Fibroblast of lung (primary cell): ENCODE measurements around the gene STXBP5. TPM values are rescaled to one million over a fixed set of nuclear protein-coding genes. Genes with fewer than 3 reads are reported as not detected.

Experiments
- DNase-seq, 2 donors: peaks; one replicate each; pipeline versions ENCODE4 v3.0.0 to v3.0.0-alpha.2; 2010; ENCODE audit warnings: low read depth in 2 of 2
- H2AFZ ChIP-seq: 2 replicates; pipeline ENCODE4 v1.5.1; 2012; ENCODE audit warnings: low read length, control low read depth, inconsistent platforms
- H3K27ac ChIP-seq: 2 replicates; pipeline ENCODE4 v1.5.1; 2011; ENCODE audit warnings: low read length, control low read depth; ENCODE audit not compliant: insufficient read depth
- H3K27me3 ChIP-seq: 2 replicates; pipeline ENCODE4 v1.5.1; 2011; ENCODE audit warnings: mild to moderate bottlenecking, low read length; ENCODE audit not compliant: control insufficient read depth, insufficient read depth
- H3K36me3 ChIP-seq: 2 replicates; pipeline ENCODE4 v1.5.1; 2011; ENCODE audit warnings: low read length; ENCODE audit not compliant: control insufficient read depth, insufficient read depth
- H3K4me1 ChIP-seq: 2 replicates; pipeline ENCODE4 v1.5.1; 2011; ENCODE audit warnings: low read length; ENCODE audit not compliant: control insufficient read depth, insufficient read depth; ENCODE audit errors: extremely low read depth
- H3K4me2 ChIP-seq: 2 replicates; pipeline ENCODE4 v1.5.1; 2011; ENCODE audit warnings: low read length, control low read depth; ENCODE audit not compliant: insufficient read depth; ENCODE audit errors: extremely low read depth
- H3K4me3 ChIP-seq, 4 experiments: fragments of 200-600 bp in 1 of 4; sonication (generic) in 1 of 4; replicated peaks in 1 of 4; 2 replicates each; pipeline ENCODE4 v1.5.1; 2011 to 2016; ENCODE audit warnings: low read length in 4 of 4, low read depth in 3 of 4, mild to moderate bottlenecking in 3 of 4, control low read depth in 2 of 4, inconsistent platforms in 1 of 4, mixed read lengths in 1 of 4; ENCODE audit not compliant: insufficient read depth in 1 of 4; ENCODE audit errors: control extremely low read depth in 1 of 4
- H3K79me2 ChIP-seq: 2 replicates; pipeline ENCODE4 v1.5.1; 2012; ENCODE audit warnings: mild to moderate bottlenecking, low read length, inconsistent platforms; ENCODE audit not compliant: control insufficient read depth, insufficient read depth
- H3K9ac ChIP-seq: 2 replicates; pipeline ENCODE4 v1.5.1; 2011; ENCODE audit warnings: mild to moderate bottlenecking, low read length, control low read depth; ENCODE audit not compliant: insufficient read depth
- H3K9me3 ChIP-seq: 2 replicates; pipeline ENCODE4 v1.5.1; 2012; ENCODE audit warnings: low read depth, low read length; ENCODE audit not compliant: control insufficient read depth, insufficient read depth
- H4K20me1 ChIP-seq: 2 replicates; pipeline ENCODE4 v1.5.1; 2011; ENCODE audit warnings: low read length; ENCODE audit not compliant: control insufficient read depth, insufficient read depth; ENCODE audit errors: extremely low read depth
- CTCF ChIP-seq, 2 donors: IDR thresholded peaks in 1 of 2; conservative IDR thresholded peaks in 1 of 2; 1 replicate in 1 of 2; 2 replicates in 1 of 2; pipeline ENCODE4 v1.5.1; 2011 to 2012; ENCODE audit warnings: low read length in 2 of 2, control low read depth in 1 of 2, inconsistent platforms in 1 of 2, low read depth in 1 of 2, mild to moderate bottlenecking in 1 of 2
- EZH2 ChIP-seq: IDR thresholded peaks from 2 replicates; pipeline ENCODE4 v1.5.1; 2012; ENCODE audit warnings: low read length, control low read depth, mild to moderate bottlenecking; ENCODE audit errors: missing control alignments
- polyA plus RNA-seq, 2 donors: library from polyadenylated mRNA; depleted of rRNA in 1 of 2; stranded (reverse) in 1 of 2; unstranded in 1 of 2; fragments of >200 nt; gene quantifications; 2 replicates each; pipeline ENCODE4 v1.2.1, GENCODE V29; 2011 to 2012; ENCODE audit warnings: missing spikeins in 1 of 2
- total RNA-seq: library from RNA; depleted of rRNA; stranded (reverse); fragments of >200 nt; gene quantifications from 2 replicates; pipeline ENCODE4 v1.2.1, GENCODE V29; 2014

Gene STXBP5
- total and polyA plus RNA-seq, 2 donors (not counting 1 experiment from before 2014, with no cell fraction given): 27.6 to 90.7 TPM

GRCh38 chr6:147416622-147417021, 212.4 kb downstream of the STXBP5 start:
- Histone ChIP-seq H4K20me1 (no peaks in the 10 kb centered on the region), H3K27ac (no peak overlapping the region), H3K27me3 (no peaks in the 10 kb centered on the region), H3K4me2 (no peak overlapping the region), H2AFZ (no peak overlapping the region), H3K36me3 (no peaks in the 10 kb centered on the region), H3K9ac (no peak overlapping the region), H3K4me3 (no peak overlapping the region), H3K79me2 (no peaks in the 10 kb centered on the region), H3K9me3 (no peaks in the 10 kb centered on the region), H3K4me1 (no peaks in the 10 kb centered on the region)
- TF ChIP-seq CTCF (conservative IDR thresholded peaks at IDR 0.05 in 1 of 2, IDR thresholded peaks at IDR 0.05 in 1 of 2; ENCODE audit: low read depth in 1 of 2, low read length in 2 of 2) (no peak), EZH2 (no peak)
- DNase-seq: no peak

GRCh38 chr6:147417954-147418353, 213.7 kb downstream of the STXBP5 start:
- no peaks in the 10 kb centered on the region for H3K9me3 ChIP-seq
- TF ChIP-seq EZH2: no peak
- no peak for TF ChIP-seq CTCF (conservative IDR thresholded peaks at IDR 0.05 in 1 of 2, IDR thresholded peaks at IDR 0.05 in 1 of 2; ENCODE audit: low read depth in 1 of 2, low read length in 2 of 2)
- H3K27me3 ChIP-seq: no peaks in the 10 kb centered on the region
- no peak for DNase-seq
- H2AFZ ChIP-seq: no peak overlapping the region
- H3K9ac ChIP-seq: no peak overlapping the region
- no peak overlapping the region for H3K4me2 ChIP-seq
- H3K79me2 ChIP-seq: no peaks in the 10 kb centered on the region
- no peaks in the 10 kb centered on the region for H3K36me3 ChIP-seq
- no peak overlapping the region for H3K27ac ChIP-seq
- no peaks in the 10 kb centered on the region for H4K20me1 ChIP-seq
- no peaks in the 10 kb centered on the region for H3K4me1 ChIP-seq
- H3K4me3 ChIP-seq: no peak overlapping the region

- Histone ChIP-seq H2AFZ (no peak overlapping the region), H3K4me3 (no peak overlapping the region), H3K79me2 (no peaks in the 10 kb centered on the region), H3K4me2 (no peak overlapping the region), H3K36me3 (no peaks in the 10 kb centered on the region), H3K27me3 (no peaks in the 10 kb centered on the region), H3K27ac (no peak overlapping the region), H3K9me3 (no peaks in the 10 kb centered on the region), H4K20me1 (no peaks in the 10 kb centered on the region), H3K4me1 (no peaks in the 10 kb centered on the region), H3K9ac (no peak overlapping the region)
- TF ChIP-seq EZH2 (no peak), CTCF (conservative IDR thresholded peaks at IDR 0.05 in 1 of 2, IDR thresholded peaks at IDR 0.05 in 1 of 2; ENCODE audit: low read depth in 1 of 2, low read length in 2 of 2) (no peak)
- DNase-seq: no peak
Measured at GRCh38 chr6:147418523-147418922, 214.3 kb downstream of the STXBP5 start.
